OCI-M2 (cell line): Measurements from ENCODE around the gene HSPA4.

Experiments used
- DNase-seq: peaks from one replicate; lab custom pipeline; 2025; ENCODE audit not compliant: unreplicated experiment; lab: John Stamatoyannopoulos, UW

The HSPA4 gene

GRCh38 chr5:133088064-133088463 is 36.3 kb downstream of the HSPA4 start:
- DNase-seq, result no peak

DNA sequence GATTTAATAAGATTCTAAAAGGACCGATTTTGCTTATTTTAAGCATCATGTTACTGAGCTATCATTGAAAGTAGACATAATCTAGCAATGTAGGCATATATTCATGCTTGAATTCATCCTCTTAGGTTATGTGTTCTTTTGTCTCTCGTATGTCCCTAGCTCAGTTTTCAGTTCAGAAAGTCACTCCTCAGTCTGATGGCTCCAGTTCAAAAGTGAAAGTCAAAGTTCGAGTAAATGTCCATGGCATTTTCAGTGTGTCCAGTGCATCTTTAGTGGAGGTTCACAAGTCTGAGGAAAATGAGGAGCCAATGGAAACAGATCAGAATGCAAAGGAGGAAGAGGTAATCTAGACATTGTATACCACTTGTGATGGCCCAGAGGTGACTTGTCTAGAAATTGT is 39.2 kb downstream of the HSPA4 start:
- DNase-seq, result no peak

DNA sequence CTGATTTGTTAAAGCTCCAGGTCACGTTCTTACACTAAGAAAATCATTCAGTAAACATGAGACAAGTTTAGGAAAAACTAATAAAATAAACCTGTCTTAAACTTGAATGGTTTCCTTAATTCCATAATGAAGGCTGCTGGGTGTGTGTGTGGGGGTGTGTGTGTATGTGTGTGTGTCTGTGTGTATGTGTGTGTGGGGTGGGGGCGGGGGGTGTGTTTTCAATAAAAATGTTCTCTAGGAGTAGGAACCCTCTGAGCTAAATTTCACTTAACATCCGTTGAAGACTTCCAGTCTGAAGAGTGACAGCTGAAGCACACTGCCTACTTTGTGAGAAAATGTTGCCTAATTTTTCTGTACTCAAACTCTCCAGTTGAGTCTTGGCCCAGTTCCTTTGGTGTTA is 54.5 kb downstream of the HSPA4 start:
- DNase-seq, result no peak

DNA sequence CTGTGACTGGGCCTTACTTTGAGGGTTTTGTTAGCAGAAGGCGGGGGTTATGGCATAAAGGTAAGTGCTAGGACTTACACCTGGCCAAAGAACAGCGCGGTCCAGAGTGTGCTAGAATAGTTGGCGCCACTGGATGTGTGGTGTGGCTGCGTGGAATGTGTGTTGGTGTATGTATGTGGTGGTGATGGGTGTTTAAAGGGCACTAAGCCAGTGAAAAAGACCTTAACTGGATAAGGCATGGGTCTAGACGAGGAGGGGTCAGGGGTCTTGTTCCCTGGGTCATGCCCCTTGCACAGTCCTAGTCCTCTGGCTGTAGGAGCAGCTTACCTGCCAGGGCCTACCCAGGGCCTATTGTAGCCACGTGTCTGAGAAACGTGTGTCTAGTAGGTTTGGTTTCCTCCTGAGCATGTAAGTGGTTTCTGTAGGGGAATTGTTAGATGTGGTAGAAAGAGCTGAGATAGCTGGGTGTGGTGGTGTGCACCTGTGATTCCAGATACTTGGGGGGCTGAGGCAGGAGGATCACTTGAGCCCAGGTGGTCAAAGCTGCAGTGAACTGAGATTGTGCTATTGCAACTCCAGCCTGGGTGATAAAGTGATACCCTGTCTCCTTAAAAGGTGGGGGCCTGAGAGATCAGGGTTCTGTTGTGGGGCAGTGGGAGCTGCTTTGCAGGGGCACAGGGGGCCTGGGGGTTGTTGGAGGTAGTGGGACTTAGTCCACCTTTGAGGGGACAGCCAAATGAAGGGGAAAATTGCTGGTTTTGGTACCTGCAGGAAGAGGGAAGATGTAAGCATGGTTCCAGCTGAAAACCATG is 55.2 kb downstream of the HSPA4 start:
- no peak for DNase-seq

GRCh38 chr5:133108481-133108921 is 56.7 kb downstream of the HSPA4 start:
- DNase-seq, result no peak

DNA sequence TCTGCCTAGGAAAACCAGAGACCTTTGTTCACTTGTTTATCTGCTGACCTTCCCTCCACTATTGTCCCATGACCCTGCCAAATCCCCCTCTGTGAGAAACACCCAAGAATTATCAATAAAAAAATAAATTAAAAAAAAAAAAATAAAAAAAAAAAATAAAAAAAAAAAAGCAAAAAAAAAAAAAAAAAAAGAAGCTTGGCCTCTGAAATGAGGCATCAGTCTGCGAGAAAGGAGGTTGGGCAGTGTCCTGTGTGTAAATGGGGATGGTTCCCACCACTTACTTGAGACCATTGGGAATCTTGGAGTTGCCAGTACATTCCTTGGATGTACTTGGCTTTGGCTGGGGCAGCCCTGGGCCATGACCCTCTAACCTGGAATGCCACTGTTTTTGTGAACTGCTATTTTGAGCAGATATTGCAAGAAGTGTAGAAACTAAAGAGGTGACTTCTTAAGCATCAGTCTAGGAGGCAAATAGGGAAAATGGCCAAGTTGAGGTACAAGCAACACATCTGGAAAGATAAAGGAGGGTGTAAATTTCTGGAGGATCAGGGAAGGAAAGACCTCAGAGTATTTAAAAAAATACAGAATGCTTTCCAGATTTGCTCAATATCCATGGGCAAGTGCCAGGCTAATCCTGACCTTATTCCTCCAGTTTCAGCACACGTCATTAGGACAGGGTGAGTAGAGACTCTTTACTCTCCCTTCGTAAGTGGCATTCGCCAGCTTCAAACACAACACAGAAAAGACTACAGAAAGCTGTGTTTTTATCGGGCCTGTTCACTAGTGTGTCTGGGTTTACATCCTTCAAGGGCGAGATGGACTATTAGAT is 58.1 kb downstream of the HSPA4 start:
- no peak for DNase-seq

DNA sequence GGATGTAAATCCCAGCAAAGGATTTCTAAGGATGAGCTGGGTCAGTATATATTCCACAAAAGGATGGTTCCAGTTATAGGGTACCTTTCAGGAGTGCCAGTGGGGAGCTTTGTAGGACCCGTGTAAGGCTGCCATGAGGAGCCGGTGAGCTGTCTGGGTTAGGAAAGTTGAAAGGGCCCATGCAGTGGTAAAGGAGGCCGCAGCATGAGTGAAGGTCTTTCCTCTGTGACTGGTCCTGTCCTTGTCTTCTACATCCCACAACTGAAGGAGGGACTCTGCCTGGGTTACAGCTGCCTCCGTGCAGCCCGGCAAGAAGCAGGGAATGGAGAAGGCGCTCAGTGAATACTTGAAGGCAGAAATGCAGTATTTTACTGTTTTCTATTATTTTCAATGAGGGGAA is 58.9 kb downstream of the HSPA4 start:
- no peak for DNase-seq

DNA sequence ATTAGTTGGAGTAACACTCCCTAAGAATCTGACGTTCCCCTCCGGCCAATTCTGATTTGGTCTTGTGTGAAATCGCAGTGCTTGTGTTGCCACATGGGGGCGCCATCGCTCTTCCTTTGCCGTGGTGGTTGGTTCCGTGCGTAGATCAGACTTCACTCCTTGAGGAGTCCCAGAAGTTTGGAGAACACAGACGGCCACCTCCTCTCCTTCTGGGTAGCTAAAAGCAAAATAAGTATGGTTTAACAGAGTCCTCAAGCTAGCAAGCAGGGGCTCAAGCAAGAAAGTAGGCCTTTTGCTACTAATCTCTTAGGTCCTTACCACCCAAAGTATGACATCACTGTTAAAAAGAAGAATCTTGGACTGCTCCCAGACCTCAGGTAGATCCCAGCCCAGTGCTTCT is 59.5 kb downstream of the HSPA4 start:
- DNase-seq, result no peak

DNA sequence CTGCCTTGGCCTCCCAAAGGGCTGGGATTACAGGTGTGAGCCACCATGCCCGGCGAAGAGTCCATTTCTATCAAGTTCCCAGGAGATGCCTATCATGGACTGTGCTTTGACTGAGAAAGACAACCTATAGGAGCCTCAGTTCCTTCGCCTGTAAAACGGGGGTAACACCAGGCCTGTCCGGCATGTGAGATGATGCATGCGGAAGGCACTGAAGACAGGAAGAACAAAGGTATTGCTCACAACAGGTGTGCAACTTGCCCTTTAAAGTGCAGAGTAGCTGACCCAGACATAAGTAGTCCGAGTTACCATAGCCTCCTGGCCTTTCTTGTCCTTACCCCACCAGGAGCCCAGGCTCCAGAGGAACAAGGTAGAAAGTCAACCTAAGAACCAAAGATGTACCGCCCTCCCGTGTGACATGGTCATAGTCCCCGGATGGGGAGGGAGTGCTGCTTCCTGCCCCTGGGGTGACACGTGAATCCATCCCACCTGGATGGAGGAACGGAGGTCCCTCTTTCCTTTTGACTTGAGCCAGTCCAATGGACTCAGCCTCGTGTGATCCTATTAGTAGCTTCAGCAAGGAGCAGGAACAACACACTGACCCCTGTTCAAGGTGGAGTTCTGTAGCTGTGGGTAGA is 60.3 kb downstream of the HSPA4 start:
- DNase-seq, result no peak

DNA sequence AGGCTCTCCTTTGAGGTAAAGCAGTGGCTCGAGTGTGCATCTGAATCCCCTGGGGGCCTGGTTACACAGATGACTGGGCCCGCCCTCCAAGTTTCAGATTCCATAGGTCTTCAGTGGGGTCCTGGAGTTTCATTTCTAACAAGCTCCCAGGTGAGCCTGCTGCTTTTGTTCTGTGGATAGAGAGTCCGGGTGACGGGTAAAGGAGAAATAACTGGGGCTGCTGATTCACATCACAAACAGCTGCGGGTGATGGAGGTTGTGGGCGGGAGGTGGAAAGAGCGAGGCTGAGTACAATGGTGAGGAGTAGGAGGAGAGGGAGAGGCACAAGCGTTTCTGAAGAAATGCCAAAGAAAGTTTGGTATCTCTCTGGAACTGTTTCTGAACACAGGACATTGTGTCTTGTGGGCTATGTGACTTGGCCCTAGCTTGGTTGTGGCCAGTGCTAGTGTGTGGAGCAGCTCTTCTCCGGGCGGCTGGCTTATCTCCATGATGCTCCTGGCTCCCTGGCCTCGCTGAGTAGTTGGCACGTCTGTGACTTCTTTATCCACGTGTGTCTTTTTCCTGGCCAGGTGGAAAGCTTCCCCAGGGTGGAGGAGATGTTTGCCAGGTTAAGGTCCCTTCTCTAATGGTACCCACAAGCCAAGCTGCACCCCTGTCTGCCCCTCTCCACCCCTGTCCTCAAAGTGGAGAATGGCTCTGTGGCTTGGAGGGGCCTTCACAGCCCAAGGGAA is 61.7 kb downstream of the HSPA4 start:
- DNase-seq, result no peak

DNA sequence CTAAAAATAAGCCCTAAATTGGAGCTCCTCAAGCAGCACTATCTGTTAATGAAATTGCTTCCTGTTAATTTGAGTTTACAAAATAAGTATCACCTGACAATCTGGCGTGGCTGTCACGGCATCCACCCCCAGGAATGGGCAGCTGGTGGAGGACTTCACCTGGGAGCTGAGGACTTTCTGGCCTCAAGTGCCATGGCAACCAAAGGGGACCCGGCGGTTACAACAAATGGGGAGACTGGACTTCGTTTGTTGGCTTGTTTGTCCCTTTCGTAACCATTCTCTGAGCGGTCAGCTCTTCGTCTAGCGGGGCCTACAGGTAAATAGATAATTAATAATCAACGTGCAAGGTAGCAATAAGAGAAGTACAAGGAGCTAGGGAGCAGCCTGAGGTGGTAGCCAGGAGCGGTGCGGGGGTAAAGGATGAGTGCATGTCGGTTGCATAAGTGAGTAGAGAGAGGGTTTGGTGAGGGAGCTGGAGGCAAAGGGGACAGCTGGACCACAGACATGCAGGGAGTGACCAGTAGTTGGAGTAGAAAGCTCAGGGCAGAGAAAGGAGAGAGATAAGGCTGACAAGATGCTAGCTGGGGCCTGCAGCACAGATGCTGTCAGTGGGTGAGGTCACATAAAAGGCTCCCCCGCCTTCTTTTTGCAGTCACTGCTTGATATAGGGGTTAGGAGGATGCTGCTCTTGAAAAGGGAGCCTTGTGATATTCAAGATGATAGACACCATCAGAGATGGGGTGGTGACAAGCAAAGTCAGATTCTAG is 62.5 kb downstream of the HSPA4 start:
- no peak for DNase-seq

- no peak for DNase-seq
Measured at GRCh38 chr5:133114933-133115310, 63.1 kb downstream of the HSPA4 start.

DNA sequence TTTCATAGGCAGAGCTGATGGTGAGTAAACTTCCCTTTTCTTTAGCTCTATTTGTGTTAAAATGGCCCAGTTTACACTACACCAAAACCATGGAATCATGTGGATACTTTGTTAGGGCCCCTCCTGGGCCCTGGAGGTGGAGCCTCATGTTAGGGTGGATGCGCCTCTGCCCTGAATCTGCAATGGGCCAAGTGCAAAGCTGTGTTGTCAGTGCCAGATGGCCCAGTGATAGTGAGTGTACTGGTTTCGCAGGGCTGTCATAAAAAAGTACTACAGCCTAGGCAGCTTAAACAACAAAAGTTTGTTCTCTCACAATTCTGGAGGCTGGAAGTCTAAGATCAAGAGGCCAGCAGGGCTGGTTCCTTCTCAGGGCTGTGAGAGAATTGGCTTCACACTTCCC is 64.8 kb downstream of the HSPA4 start:
- no peak for DNase-seq

- no peak for DNase-seq
Measured at GRCh38 chr5:133117166-133117911, 65.5 kb downstream of the HSPA4 start.

- no peak for DNase-seq
Measured at GRCh38 chr5:133117912-133118445, 66.2 kb downstream of the HSPA4 start.

- DNase-seq, result no peak
Measured at GRCh38 chr5:133118741-133119140, 66.9 kb downstream of the HSPA4 start.

DNA sequence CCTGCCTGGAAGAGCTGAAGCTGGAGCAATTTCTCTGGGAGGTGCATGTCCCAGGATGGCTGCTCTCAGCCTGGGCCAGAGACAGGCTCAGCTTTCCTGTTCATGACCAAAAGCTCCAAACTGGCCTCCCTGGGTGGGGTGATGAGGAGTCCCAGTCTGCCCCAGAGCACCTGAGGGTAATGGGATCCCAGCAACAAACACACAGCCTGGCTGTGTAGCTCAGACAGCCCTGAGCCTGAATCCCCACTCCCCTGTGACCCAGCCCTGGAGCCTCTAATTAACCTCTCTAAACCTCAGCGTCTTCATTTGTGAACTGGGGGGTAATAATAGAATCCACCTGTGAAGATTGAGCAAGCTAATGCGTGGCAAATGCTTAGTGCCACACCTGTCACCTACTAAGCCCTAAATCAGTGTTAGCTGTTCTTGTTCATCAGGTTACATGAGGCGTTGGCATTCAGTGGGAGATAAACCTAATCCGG is 67.5 kb downstream of the HSPA4 start:
- DNase-seq, result no peak

- no peak for DNase-seq
Measured at GRCh38 chr5:133120156-133120750, 68.4 kb downstream of the HSPA4 start.

- DNase-seq, result no peak
Measured at GRCh38 chr5:133121080-133121479, 69.3 kb downstream of the HSPA4 start.
